ENCODE data around the gene C7orf57. TPM values are rescaled to one million over a fixed set of nuclear protein-coding genes. Genes with fewer than 3 reads are reported as not detected.
A peak's percentile ranks its signal among the peaks of the same experiment; 100 is the strongest.

The C7orf57 gene
- total RNA-seq, 1 experiment from 2014 or later: 0.90 TPM

DNA sequence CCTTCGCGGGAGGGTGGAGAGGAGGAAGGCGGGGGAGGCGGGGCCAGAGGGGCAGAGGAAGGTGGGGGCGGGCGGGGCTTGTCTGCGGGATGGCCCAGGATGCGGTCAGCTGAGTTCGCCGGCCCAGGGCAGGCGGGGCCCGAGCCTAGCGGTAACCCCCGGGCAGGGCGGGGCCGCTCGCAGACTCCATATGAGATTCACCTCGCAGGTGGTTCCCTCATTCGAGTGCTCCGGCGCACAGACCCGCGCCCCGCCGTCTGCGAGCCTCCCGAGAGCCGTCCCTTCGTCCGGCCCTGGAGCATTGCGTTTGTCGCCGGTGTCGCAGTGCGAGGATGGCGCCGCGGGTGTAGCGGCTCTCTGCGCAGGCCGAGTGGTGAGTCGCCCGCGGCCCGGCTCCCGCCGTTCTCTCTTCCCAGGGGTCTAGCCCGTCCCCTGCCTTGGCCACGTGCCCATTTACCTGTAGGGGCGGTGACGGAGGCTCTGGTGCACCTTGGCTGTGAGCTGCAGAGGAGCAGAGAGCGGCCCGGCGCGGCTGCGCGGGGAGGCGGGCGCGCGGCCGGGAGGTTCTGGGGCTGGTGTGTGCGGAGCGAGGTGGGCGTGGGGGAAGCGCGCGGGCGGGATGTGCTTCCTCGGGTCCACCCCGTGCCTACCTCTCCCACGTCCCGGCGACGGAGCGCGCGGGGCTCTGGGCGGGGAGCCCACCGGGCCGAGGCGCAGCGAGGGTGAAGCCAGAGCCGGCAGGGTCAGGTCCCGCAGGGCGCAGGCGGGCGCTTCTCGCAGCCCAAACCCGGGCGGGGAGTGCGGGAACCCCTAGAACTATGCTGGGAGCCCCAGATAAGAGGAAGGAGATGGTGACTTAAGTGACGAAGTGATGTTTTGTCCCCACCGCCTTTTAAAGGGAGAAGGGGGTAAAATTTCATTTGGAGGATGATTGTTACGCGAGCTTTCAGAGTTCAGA is 54.0 kb downstream of the C7orf57 start, which contains the start of gene UPP1 (continued):
- TF ChIP-seq TEAD1 (CRISPR knock-in tag; IDR thresholded peaks at IDR 0.05): peak; percentile 79
- no peak; the same call in 1 of the 2 replicates for TF ChIP-seq ZNF263 (CRISPR knock-in tag; IDR thresholded peaks at IDR 0.05; ENCODE audit: low read depth)
- TF ChIP-seq, protein P1, sequence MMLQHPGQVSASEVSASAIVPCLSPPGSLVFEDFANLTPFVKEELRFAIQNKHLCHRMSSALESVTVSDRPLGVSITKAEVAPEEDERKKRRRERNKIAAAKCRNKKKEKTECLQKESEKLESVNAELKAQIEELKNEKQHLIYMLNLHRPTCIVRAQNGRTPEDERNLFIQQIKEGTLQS (CRISPR knock-in tag; conservative IDR thresholded peaks at IDR 0.05): no peak
- TF ChIP-seq, protein P2, sequence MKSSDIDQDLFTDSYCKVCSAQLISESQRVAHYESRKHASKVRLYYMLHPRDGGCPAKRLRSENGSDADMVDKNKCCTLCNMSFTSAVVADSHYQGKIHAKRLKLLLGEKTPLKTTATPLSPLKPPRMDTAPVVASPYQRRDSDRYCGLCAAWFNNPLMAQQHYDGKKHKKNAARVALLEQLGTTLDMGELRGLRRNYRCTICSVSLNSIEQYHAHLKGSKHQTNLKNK (CRISPR knock-in tag; IDR thresholded peaks at IDR 0.05): no peak
- TF ChIP-seq ZBTB43 (CRISPR knock-in tag; IDR thresholded peaks at IDR 0.05): no peak; the same call in 1 of the 2 replicates
- TF ChIP-seq GTF2I (CRISPR knock-in tag; conservative IDR thresholded peaks at IDR 0.05): no peak
- TF ChIP-seq ZNF671 (CRISPR knock-in tag; IDR thresholded peaks at IDR 0.05): no peak
- peak; percentile 55 for TF ChIP-seq SMAD3 (CRISPR knock-in tag; IDR thresholded peaks at IDR 0.05; ENCODE audit: borderline replicate concordance)
- TF ChIP-seq NFE2L1 (CRISPR knock-in tag; IDR thresholded peaks at IDR 0.05): no peak
- no peak for TF ChIP-seq ZNF512 (CRISPR knock-in tag; IDR thresholded peaks at IDR 0.05; ENCODE audit: borderline replicate concordance)
- no peak for TF ChIP-seq ELF4 (CRISPR knock-in tag; IDR thresholded peaks at IDR 0.05; ENCODE audit: low read depth)
- no peak for TF ChIP-seq FOXJ3 (CRISPR knock-in tag; IDR thresholded peaks at IDR 0.05; ENCODE audit: borderline replicate concordance)
- no peak for TF ChIP-seq MXD4 (CRISPR knock-in tag; IDR thresholded peaks at IDR 0.05; ENCODE audit: borderline replicate concordance)
- 0 out of 2 replicates have a peak, but pooled peaks have one; percentile 12 for TF ChIP-seq KAT7 (CRISPR knock-in tag; IDR thresholded peaks at IDR 0.05; ENCODE audit: borderline replicate concordance)

DNA sequence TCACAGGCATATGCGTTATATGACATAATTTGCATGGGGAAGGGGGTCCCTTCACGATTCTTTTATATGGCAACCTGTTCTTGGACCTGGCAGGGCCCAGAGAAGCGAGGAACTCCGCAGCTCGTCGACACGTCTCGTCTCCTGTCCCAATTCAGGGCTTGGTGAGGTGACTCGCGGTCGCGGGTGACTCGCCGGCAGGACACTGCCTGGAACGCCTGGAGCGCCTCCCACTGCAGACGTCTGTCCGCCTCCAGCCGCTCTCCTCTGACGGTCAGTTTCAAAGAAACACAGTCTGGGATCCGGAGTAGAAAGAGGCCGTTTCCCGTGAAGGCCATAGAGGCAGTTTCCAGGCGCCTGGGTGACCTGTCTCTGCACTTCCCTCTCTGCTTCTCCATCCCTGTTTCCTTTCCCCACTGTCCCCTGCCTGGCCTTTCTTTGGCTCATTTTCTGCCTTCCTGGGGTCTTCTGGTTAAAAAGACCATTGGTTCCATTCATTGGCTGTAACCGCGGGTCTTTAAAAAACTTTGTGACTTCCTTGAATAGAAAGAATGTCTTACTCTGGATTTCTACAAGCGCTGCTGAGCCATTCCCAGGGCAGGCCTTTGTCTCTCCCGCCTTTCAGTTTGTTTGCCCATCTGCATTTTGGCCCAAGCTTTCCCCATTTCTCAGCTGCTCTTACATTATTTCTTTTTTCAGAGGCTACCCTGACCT is 54.9 kb downstream of the C7orf57 start:
- ATAC-seq (no peak), DNase-seq (ENCODE audit: low spot score) (no peak)
- Mint-ChIP-seq H3K4me1 (peaks cover 41% of the 10 kb centered on the region), H3K9me3 (no peaks in the 10 kb centered on the region), H3K27me3 (ENCODE audit: low read depth) (no peaks in the 10 kb centered on the region), H3K27ac (peak overlapping the region; percentile 85), H3K4me3 (peak overlapping the region; percentile 81), H3K36me3 (peaks cover 38% of the 10 kb centered on the region)
- ChIA-PET POLR2A (interaction anchor here (0.7 to 2.5 kb wide), 5 partner anchors 13 to 121 kb away, joined by 3 to 17 read pairs (median 4); no protein-coding TSS in a partner anchor), CTCF (interaction anchor here (1.0 to 3.1 kb wide), 6 partner anchors 18 to 145 kb away, joined by 3 to 23 read pairs (median 5); no protein-coding TSS in a partner anchor)
- TF ChIP-seq ZNF512 (CRISPR knock-in tag; IDR thresholded peaks at IDR 0.05; ENCODE audit: borderline replicate concordance) (no peak), ATF1 (CRISPR knock-in tag; IDR thresholded peaks at IDR 0.05) (no peak), MAX (CRISPR knock-in tag; IDR thresholded peaks at IDR 0.05) (no peak), FOXP1 (CRISPR knock-in tag; IDR thresholded peaks at IDR 0.05; ENCODE audit: borderline replicate concordance) (no peak), ZNF396 (CRISPR knock-in tag; IDR thresholded peaks at IDR 0.05; ENCODE audit: borderline replicate concordance) (no peak), ELF4 (CRISPR knock-in tag; IDR thresholded peaks at IDR 0.05; ENCODE audit: low read depth) (no peak), ATF2 (CRISPR knock-in tag; IDR thresholded peaks at IDR 0.05; ENCODE audit: borderline replicate concordance, low read depth) (no peak), SMAD3 (CRISPR knock-in tag; IDR thresholded peaks at IDR 0.05; ENCODE audit: borderline replicate concordance) (no peak)
- TF ChIP-seq, protein P1 (CRISPR knock-in tag; conservative IDR thresholded peaks at IDR 0.05): no peak

All from WTC11 (cell line).